Mammary epithelial cell (primary cell): ENCODE data around the gene AGAP1.

Experiments used
- EZH2 ChIP-seq: IDR thresholded peaks from 2 replicates; pipeline ENCODE4 v1.6.1; 2012; ENCODE audit warnings: low read length, inconsistent platforms, borderline replicate concordance
- TF ChIP-seq, protein P1 (sequence below), 2 donors: IDR thresholded peaks in 1 of 2; conservative IDR thresholded peaks in 1 of 2; 2 replicates each; pipeline ENCODE4 v1.5.1; 2011 to 2012; ENCODE audit warnings: inconsistent platforms in 2 of 2, low read length in 2 of 2, mild to moderate bottlenecking in 2 of 2, control low read depth in 1 of 2, low read depth in 1 of 2; ENCODE audit not compliant: insufficient read depth in 1 of 2; ENCODE audit errors: extremely low read depth in 1 of 2

DNA sequence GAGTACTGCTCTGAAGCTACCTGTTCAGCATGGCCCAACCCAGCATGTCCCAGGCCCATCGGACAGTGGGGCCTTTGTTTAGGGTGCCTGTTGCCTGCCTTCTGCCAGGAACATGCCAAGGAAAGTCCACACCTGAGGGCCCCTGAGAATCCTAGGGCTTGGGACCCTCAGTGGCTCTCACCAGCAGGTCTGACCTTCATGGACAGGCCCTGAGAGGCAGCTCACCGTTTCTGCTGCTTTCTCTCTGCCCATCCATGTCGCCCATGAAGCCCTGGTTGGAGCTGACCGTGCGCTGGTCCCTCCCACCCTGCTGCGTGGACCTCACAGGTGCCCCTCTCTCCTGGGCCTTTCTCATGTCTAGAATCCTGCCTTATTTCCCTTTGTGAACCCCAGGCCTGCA lies 550.3 kb downstream of the AGAP1 start:
- TF ChIP-seq, protein P1, sequence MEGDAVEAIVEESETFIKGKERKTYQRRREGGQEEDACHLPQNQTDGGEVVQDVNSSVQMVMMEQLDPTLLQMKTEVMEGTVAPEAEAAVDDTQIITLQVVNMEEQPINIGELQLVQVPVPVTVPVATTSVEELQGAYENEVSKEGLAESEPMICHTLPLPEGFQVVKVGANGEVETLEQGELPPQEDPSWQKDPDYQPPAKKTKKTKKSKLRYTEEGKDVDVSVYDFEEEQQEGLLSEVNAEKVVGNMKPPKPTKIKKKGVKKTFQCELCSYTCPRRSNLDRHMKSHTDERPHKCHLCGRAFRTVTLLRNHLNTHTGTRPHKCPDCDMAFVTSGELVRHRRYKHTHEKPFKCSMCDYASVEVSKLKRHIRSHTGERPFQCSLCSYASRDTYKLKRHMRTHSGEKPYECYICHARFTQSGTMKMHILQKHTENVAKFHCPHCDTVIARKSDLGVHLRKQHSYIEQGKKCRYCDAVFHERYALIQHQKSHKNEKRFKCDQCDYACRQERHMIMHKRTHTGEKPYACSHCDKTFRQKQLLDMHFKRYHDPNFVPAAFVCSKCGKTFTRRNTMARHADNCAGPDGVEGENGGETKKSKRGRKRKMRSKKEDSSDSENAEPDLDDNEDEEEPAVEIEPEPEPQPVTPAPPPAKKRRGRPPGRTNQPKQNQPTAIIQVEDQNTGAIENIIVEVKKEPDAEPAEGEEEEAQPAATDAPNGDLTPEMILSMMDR (conservative IDR thresholded peaks at IDR 0.05 in 1 of 2, IDR thresholded peaks at IDR 0.05 in 1 of 2; ENCODE audit: extremely low read depth in 1 of 2, insufficient read depth in 1 of 2, low read depth in 1 of 2, low read length in 2 of 2): no peak
- TF ChIP-seq EZH2: no peak
